22Rv1 (cell line): ENCODE results near the gene SLC20A1.

Experiments
- ZFX ChIP-seq: fragments of 450-650 bp; IDR thresholded peaks from 2 replicates; pipeline ENCODE4 v1.6.1; 2017; ENCODE audit warnings: antibody characterized with exemption, borderline replicate concordance
- TF ChIP-seq, protein P1 (sequence below): fragments of 450-650 bp; IDR thresholded peaks from 2 replicates; pipeline ENCODE4 v1.5.1; 2017; ENCODE audit warnings: mild to moderate bottlenecking

DNA sequence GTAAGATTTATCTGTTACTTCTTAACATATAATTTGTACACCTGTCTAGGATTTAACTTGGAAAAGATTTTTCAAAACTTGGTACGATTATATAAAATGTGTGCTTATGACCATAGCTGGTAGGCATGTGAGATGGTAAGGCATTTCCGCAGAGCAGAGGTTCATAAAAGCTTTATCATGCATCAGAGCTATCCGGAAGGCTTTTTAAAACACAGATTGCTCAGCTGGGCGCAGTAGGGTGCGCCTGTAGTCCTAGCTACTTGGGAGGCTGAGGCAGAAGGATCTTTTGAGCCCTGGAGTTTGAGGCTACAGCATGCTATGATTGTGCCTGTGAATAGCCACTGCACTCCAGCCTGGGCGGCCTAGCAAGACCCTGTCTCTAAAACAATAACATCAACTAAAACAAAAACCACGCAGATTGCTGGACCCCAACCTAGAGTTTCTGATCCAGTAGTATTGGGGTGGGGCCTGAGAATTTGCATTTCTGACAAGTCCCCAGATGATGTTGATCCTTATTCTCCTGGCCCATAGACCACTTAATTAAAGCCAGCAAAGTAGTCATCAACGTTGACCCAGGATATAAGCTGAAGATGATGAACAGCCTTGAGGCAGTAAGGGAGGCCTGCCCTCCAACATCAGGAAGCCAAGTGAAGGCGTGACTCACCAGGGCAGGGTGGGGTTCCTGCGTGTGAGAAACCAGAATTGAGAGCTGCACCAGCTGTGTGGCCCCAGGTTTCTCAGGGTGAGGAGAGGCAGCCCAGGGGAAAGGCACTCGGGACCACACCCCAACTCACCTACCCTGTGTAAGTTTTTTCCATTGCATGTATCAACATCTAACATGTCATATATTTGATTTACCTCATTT is 21.6 kb upstream of the SLC20A1 start:
- TF ChIP-seq, protein P1, sequence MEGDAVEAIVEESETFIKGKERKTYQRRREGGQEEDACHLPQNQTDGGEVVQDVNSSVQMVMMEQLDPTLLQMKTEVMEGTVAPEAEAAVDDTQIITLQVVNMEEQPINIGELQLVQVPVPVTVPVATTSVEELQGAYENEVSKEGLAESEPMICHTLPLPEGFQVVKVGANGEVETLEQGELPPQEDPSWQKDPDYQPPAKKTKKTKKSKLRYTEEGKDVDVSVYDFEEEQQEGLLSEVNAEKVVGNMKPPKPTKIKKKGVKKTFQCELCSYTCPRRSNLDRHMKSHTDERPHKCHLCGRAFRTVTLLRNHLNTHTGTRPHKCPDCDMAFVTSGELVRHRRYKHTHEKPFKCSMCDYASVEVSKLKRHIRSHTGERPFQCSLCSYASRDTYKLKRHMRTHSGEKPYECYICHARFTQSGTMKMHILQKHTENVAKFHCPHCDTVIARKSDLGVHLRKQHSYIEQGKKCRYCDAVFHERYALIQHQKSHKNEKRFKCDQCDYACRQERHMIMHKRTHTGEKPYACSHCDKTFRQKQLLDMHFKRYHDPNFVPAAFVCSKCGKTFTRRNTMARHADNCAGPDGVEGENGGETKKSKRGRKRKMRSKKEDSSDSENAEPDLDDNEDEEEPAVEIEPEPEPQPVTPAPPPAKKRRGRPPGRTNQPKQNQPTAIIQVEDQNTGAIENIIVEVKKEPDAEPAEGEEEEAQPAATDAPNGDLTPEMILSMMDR = no peak
- TF ChIP-seq ZFX = no peak
